Hepatocyte (in vitro differentiated cells): Measurements from ENCODE around the gene DYSF. TPM values are rescaled to one million over a fixed set of nuclear protein-coding genes. Genes with fewer than 3 reads are reported as not detected.

Source experiments
- DNase-seq: peaks from one replicate; pipeline ENCODE4 v3.0.0-alpha.2; 2016; ENCODE audit warnings: low spot score
- H2AFZ ChIP-seq: fragments of 200-600 bp; sonication (generic); 2 replicates; pipeline ENCODE4 v1.6.0; 2016; ENCODE audit warnings: antibody characterized with exemption, mild to moderate bottlenecking
- H3K27ac ChIP-seq: fragments of 200-600 bp; sonication (generic); 2 replicates; pipeline ENCODE4 v1.5.1; 2016; ENCODE audit warnings: mild to moderate bottlenecking
- H3K27me3 ChIP-seq: fragments of 200-600 bp; sonication (generic); 2 replicates; pipeline ENCODE4 v1.6.1; 2016
- H3K36me3 ChIP-seq: fragments of 200-600 bp; sonication (generic); replicated peaks from 2 replicates; pipeline ENCODE4 v1.5.1; 2016; ENCODE audit warnings: low read depth; ENCODE audit not compliant: insufficient read depth
- H3K4me1 ChIP-seq: fragments of 200-600 bp; sonication (generic); 2 replicates; pipeline ENCODE4 v1.5.1; 2016; ENCODE audit warnings: mild to moderate bottlenecking, moderate library complexity; ENCODE audit not compliant: insufficient read depth
- H3K4me2 ChIP-seq: fragments of 200-600 bp; sonication (generic); 2 replicates; pipeline ENCODE4 v1.6.0; 2016
- H3K4me3 ChIP-seq: fragments of 200-600 bp; sonication (generic); 2 replicates; pipeline ENCODE4 v1.5.1; 2016; ENCODE audit warnings: mild to moderate bottlenecking
- H3K79me2 ChIP-seq: fragments of 200-600 bp; sonication (generic); 2 replicates; pipeline ENCODE4 v1.6.0; 2017; ENCODE audit warnings: mild to moderate bottlenecking
- H3K9me2 ChIP-seq: fragments of 200-600 bp; sonication (generic); replicated peaks from 2 replicates; pipeline ENCODE4 v1.6.0; 2017; ENCODE audit warnings: mild to moderate bottlenecking; ENCODE audit not compliant: insufficient read depth
- H3K9me3 ChIP-seq: fragments of 200-600 bp; sonication (generic); 2 replicates; pipeline ENCODE4 v1.5.1; 2016; ENCODE audit warnings: low read depth, mild to moderate bottlenecking
- H4K20me1 ChIP-seq: fragments of 200-600 bp; sonication (generic); 2 replicates; pipeline ENCODE4 v1.6.0; 2016; ENCODE audit warnings: mild to moderate bottlenecking; ENCODE audit not compliant: insufficient read depth, poor library complexity, severe bottlenecking
- CTCF ChIP-seq: fragments of 200-600 bp; sonication (generic); IDR thresholded peaks from 2 replicates; pipeline ENCODE4 v1.5.1; 2016; ENCODE audit warnings: antibody characterized with exemption, mild to moderate bottlenecking; ENCODE audit not compliant: poor library complexity
- EZH2 ChIP-seq: fragments of 200-600 bp; sonication (generic); IDR thresholded peaks from 2 replicates; pipeline ENCODE4 v1.6.1; 2016; ENCODE audit warnings: antibody characterized with exemption, mild to moderate bottlenecking, borderline replicate concordance
- EZH2phosphoT487 ChIP-seq: fragments of 200-600 bp; sonication (generic); IDR thresholded peaks from one replicate; pipeline ENCODE4 v1.6.1; 2018; ENCODE audit warnings: antibody characterized with exemption, mild to moderate bottlenecking, low read depth, moderate library complexity; ENCODE audit not compliant: unreplicated experiment, severe bottlenecking
- WGBS: methylation state at CpG from one replicate; pipeline ENCODE4 v1.1.6; 2016; ENCODE audit warnings: low lambda C conversion rate; ENCODE audit errors: missing lambda C conversion rate; 5-methylcytosine and 5-hydroxymethylcytosine counted together
- polyA plus RNA-seq: library from polyadenylated mRNA; unstranded; fragments of >200 nt; fragmentation: Nextera tagmentation; extraction: Ambion mirVana; gene quantifications from 2 replicates; pipeline ENCODE4 v1.2.1, GENCODE V29; 2016
- total RNA-seq: library from RNA; depleted of rRNA; stranded (reverse); fragments of >200 nt; gene quantifications from 2 replicates; pipeline ENCODE4 v1.2.3, GENCODE V29; 2014

DYSF gene
- total and polyA plus RNA-seq, 2 experiments from 2014 or later = 0.25 to 0.90 TPM

GRCh38 chr2:71689968-71690834 lies 236.8 kb downstream of the DYSF start:
- TF ChIP-seq EZH2phosphoT487 = no peak
- TF ChIP-seq EZH2 = no peak
- no peak for TF ChIP-seq CTCF
- 89% methylated on average over 21 of the region's 21 CpGs for WGBS

GRCh38 chr2:71690876-71691475 lies 237.6 kb downstream of the DYSF start:
- Histone ChIP-seq H3K27me3 (peaks cover 5% of the 10 kb centered on the region), H3K4me1 (no peaks in the 10 kb centered on the region), H3K9me3 (no peaks in the 10 kb centered on the region), H3K4me3 (no peak overlapping the region), H3K9me2 (no peaks in the 10 kb centered on the region), H2AFZ (no peak overlapping the region), H3K79me2 (no peaks in the 10 kb centered on the region), H4K20me1 (no peaks in the 10 kb centered on the region), H3K36me3 (no peaks in the 10 kb centered on the region), H3K4me2 (no peak overlapping the region), H3K27ac (no peak overlapping the region)
- DNase-seq = no peak
- 56% methylated on average over 12 of the region's 12 CpGs for WGBS
- TF ChIP-seq EZH2phosphoT487 (no peak), CTCF (no peak), EZH2 (no peak)

More at GRCh38 chr2:71689968-71690834, 236.8 kb downstream of the DYSF start:
- H3K27me3 ChIP-seq = peaks cover 5% of the 10 kb centered on the region
- H3K36me3 ChIP-seq = no peaks in the 10 kb centered on the region
- H3K27ac ChIP-seq = no peak overlapping the region
- no peak overlapping the region for H2AFZ ChIP-seq
- H3K4me3 ChIP-seq = no peak overlapping the region
- H3K4me2 ChIP-seq = no peak overlapping the region
- H3K9me3 ChIP-seq = no peaks in the 10 kb centered on the region
- no peak for DNase-seq
- no peaks in the 10 kb centered on the region for H3K79me2 ChIP-seq
- H3K9me2 ChIP-seq = no peaks in the 10 kb centered on the region
- H3K4me1 ChIP-seq = peaks cover 3% of the 10 kb centered on the region
- H4K20me1 ChIP-seq = no peaks in the 10 kb centered on the region

GRCh38 chr2:71691747-71692441 lies 238.5 kb downstream of the DYSF start:
- Histone ChIP-seq H3K4me1 (no peaks in the 10 kb centered on the region), H4K20me1 (no peaks in the 10 kb centered on the region), H3K9me2 (no peaks in the 10 kb centered on the region), H3K36me3 (no peaks in the 10 kb centered on the region), H3K79me2 (no peaks in the 10 kb centered on the region), H3K4me3 (no peak overlapping the region), H3K27me3 (peaks cover 5% of the 10 kb centered on the region), H2AFZ (no peak overlapping the region), H3K27ac (no peak overlapping the region), H3K4me2 (no peak overlapping the region), H3K9me3 (no peaks in the 10 kb centered on the region)
- 68% methylated on average over 24 of the region's 24 CpGs for WGBS
- TF ChIP-seq EZH2 (no peak), CTCF (no peak), EZH2phosphoT487 (no peak)
- DNase-seq = no peak
